ENCODE results near the gene PTPN18.

DNA sequence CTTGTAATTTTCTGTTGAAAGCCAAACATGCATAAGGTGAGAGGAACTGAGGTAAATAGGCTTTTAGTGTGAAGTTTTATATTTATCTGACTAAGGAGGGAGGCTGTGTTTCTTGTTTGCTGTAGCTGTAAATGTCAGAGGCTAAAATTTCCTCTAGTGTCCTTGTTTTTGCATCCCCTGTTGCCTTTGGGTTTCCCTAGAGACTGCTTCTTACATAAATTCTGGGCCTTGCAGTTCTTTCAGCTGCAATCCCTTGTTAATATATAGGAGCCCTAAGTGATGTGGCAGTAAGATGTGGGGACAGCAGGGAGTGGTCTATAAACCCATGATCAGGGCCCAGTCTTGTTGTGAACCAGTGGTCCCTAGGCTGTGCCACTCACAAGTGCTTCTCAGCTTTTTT is 20.6 kb upstream of the PTPN18 start:
- TF ChIP-seq, protein P1, sequence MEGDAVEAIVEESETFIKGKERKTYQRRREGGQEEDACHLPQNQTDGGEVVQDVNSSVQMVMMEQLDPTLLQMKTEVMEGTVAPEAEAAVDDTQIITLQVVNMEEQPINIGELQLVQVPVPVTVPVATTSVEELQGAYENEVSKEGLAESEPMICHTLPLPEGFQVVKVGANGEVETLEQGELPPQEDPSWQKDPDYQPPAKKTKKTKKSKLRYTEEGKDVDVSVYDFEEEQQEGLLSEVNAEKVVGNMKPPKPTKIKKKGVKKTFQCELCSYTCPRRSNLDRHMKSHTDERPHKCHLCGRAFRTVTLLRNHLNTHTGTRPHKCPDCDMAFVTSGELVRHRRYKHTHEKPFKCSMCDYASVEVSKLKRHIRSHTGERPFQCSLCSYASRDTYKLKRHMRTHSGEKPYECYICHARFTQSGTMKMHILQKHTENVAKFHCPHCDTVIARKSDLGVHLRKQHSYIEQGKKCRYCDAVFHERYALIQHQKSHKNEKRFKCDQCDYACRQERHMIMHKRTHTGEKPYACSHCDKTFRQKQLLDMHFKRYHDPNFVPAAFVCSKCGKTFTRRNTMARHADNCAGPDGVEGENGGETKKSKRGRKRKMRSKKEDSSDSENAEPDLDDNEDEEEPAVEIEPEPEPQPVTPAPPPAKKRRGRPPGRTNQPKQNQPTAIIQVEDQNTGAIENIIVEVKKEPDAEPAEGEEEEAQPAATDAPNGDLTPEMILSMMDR (conservative IDR thresholded peaks at IDR 0.05; ENCODE audit: low read length) = no peak
- TF ChIP-seq EZH2phosphoT487 (IDR thresholded peaks at IDR 0.05; ENCODE audit: borderline replicate concordance) = no peak
